ENCODE measurements around the gene MED25.

DNA sequence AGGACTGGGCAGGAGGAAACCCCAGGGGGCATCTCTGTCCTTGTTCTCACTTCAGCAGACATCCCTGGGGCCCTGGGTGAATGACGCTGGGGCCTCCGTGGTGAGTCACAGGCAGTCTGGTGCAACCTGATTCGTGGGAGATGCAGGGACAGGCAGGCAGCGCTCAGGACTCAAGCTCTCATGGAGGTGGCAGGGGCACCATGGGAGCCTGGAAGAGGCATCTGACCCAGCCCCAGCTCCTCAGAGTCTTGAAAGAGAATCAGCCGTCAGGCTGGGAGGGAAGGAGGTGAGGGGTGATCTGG is 18.9 kb downstream of the MED25 start:
- no peak for TF ChIP-seq ELF4 (CRISPR knock-in tag; IDR thresholded peaks at IDR 0.05; ENCODE audit: low read depth)
- no peak for TF ChIP-seq ATF1 (CRISPR knock-in tag; IDR thresholded peaks at IDR 0.05)
- no peak for TF ChIP-seq NR2C2 (CRISPR knock-in tag; IDR thresholded peaks at IDR 0.05)
- no peak for TF ChIP-seq NR3C1 (CRISPR knock-in tag; conservative IDR thresholded peaks at IDR 0.05; ENCODE audit: low read depth)
- no peak for TF ChIP-seq SMAD3 (CRISPR knock-in tag; IDR thresholded peaks at IDR 0.05; ENCODE audit: borderline replicate concordance)
- TF ChIP-seq ZNF317 (CRISPR knock-in tag; IDR thresholded peaks at IDR 0.05; ENCODE audit: borderline replicate concordance, low read depth): no peak
- TF ChIP-seq, protein P1, sequence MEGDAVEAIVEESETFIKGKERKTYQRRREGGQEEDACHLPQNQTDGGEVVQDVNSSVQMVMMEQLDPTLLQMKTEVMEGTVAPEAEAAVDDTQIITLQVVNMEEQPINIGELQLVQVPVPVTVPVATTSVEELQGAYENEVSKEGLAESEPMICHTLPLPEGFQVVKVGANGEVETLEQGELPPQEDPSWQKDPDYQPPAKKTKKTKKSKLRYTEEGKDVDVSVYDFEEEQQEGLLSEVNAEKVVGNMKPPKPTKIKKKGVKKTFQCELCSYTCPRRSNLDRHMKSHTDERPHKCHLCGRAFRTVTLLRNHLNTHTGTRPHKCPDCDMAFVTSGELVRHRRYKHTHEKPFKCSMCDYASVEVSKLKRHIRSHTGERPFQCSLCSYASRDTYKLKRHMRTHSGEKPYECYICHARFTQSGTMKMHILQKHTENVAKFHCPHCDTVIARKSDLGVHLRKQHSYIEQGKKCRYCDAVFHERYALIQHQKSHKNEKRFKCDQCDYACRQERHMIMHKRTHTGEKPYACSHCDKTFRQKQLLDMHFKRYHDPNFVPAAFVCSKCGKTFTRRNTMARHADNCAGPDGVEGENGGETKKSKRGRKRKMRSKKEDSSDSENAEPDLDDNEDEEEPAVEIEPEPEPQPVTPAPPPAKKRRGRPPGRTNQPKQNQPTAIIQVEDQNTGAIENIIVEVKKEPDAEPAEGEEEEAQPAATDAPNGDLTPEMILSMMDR (IDR thresholded peaks at IDR 0.05): no peak
- TF ChIP-seq, protein P2, sequence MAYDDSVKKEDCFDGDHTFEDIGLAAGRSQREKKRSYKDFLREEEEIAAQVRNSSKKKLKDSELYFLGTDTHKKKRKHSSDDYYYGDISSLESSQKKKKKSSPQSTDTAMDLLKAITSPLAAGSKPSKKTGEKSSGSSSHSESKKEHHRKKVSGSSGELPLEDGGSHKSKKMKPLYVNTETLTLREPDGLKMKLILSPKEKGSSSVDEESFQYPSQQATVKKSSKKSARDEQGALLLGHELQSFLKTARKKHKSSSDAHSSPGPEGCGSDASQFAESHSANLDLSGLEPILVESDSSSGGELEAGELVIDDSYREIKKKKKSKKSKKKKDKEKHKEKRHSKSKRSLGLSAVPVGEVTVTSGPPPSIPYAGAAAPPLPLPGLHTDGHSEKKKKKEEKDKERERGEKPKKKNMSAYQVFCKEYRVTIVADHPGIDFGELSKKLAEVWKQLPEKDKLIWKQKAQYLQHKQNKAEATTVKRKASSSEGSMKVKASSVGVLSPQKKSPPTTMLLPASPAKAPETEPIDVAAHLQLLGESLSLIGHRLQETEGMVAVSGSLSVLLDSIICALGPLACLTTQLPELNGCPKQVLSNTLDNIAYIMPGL (CRISPR knock-in tag; IDR thresholded peaks at IDR 0.05): no peak
- no peak for TF ChIP-seq FOXK1 (CRISPR knock-in tag; IDR thresholded peaks at IDR 0.05)
- no peak for TF ChIP-seq ZBTB21 (CRISPR knock-in tag; IDR thresholded peaks at IDR 0.05; ENCODE audit: borderline replicate concordance)
- no peak for TF ChIP-seq RELA (CRISPR knock-in tag; IDR thresholded peaks at IDR 0.05; ENCODE audit: borderline replicate concordance)

Data from WTC11 (cell line).